Memory B cell (primary cell): ENCODE data around the gene OR5K3.
"Not testable (repeated sequence)": the region's sequence is repeated elsewhere in the genome, so short reads cannot be mapped to it uniquely, and the experiment has no call there.

Experiments used
- ATAC-seq: fragments of 150-1000 bp; cut with Tn5 transposase; 2 replicates; pipeline ENCODE4 v1.10.0; 2021; ENCODE audit warnings: low read depth, mild to moderate bottlenecking, moderate library complexity
- DNase-seq, 2 donors: peaks; one replicate each; pipeline ENCODE4 v3.0.0; 2022; ENCODE audit warnings: low spot score in 2 of 2
- H3K27ac Mint-ChIP-seq: one replicate; pipeline ENCODE4 v1.8.0; 2022; ENCODE audit warnings: mild to moderate bottlenecking, moderate library complexity, mixed read lengths
- H3K27me3 Mint-ChIP-seq: one replicate; pipeline ENCODE4 v1.8.0; 2022; ENCODE audit warnings: mixed read lengths
- H3K36me3 Mint-ChIP-seq: one replicate; pipeline ENCODE4 v1.8.0; 2022; ENCODE audit warnings: mild to moderate bottlenecking, mixed read lengths
- H3K4me1 Mint-ChIP-seq: one replicate; pipeline ENCODE4 v1.8.0; 2022; ENCODE audit warnings: mixed read lengths
- H3K4me3 Mint-ChIP-seq: one replicate; pipeline ENCODE4 v1.8.0; 2022; ENCODE audit warnings: mild to moderate bottlenecking, moderate library complexity, mixed read lengths
- H3K9me3 Mint-ChIP-seq: one replicate; pipeline ENCODE4 v1.8.0; 2022; ENCODE audit warnings: mixed read lengths

The OR5K3 gene

DNA sequence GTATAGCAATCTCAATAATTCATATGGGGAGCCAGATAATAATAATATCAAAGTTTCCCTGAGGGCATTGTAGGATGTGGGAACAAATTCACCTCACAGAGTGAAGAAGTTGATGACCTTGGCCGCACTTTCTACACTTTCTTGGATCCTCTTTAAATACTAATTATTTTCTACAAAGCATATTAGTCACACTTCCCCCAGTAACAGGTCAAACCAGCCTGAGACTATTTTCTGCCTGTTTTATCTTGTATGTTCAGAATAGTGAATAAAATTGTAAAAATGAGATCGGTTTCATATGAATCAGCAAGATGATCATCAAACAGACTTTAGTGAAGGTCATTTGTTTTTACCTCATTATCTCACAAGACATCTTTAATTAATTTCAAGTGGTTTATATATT is 2.3 kb upstream of the OR5K3 start:
- ATAC-seq: no peak

DNA sequence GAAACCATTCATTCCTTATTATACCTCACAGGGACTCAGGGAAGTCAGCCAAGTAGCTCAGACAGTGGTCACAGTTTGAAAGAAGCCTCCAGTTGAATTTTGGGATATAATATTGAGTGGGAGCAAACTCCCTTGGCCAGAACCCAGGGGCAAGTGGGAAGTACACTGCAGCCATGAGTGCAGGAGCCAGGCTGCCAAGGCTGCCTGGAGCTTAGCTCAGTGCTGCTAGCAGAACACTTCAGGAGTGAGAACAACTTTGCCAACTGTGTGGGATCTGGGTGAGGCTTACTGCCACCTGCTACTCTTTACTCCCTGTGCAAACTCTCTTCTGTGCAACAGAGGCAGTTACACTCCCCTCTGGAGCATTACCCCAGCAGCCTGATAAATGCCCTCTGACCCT is 4.6 kb downstream of the OR5K3 start:
- ATAC-seq (no peak), DNase-seq (no peak)
- H3K4me1 Mint-ChIP-seq: no peaks in the 10 kb centered on the region
- H3K4me3 Mint-ChIP-seq: no peak overlapping the region
- H3K27ac Mint-ChIP-seq: no peak overlapping the region
- peaks cover 11% of the 10 kb centered on the region for H3K9me3 Mint-ChIP-seq
- H3K36me3 Mint-ChIP-seq: no peaks in the 10 kb centered on the region
- H3K27me3 Mint-ChIP-seq: peaks cover 8% of the 10 kb centered on the region

More for the DNA sequence above, 2.3 kb upstream of the OR5K3 start:
- no peaks in the 10 kb centered on the region for H3K9me3 Mint-ChIP-seq
- DNase-seq: no peak
- H3K27me3 Mint-ChIP-seq: peaks cover 7% of the 10 kb centered on the region
- no peak overlapping the region for H3K4me3 Mint-ChIP-seq
- no peaks in the 10 kb centered on the region for H3K4me1 Mint-ChIP-seq
- H3K36me3 Mint-ChIP-seq: no peaks in the 10 kb centered on the region
- no peak overlapping the region for H3K27ac Mint-ChIP-seq

DNA sequence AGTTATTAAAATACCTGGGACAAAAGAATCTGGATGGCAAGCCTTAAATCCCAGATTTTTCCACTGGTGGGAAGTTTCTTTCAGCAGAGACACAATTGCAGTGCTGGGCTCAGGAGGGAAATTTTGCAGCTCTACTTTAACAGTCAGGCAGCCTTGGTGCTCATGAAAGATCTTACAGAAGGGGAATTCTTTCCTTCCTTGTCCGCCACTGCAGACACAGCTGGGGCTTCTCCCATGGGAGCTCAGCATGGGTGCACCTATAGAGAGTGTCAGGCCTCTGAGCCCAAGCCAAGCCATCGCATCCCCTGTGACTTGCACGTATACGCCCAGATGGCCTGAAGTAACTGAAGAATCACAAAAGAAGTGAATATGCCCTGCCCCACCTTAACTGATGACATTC is 6.0 kb downstream of the OR5K3 start:
- not testable (repeated sequence) for ATAC-seq, H3K4me1 Mint-ChIP-seq, DNase-seq, H3K36me3 Mint-ChIP-seq, H3K27me3 Mint-ChIP-seq, H3K4me3 Mint-ChIP-seq, H3K27ac Mint-ChIP-seq
- peaks cover 11% of the 10 kb centered on the region for H3K9me3 Mint-ChIP-seq

DNA sequence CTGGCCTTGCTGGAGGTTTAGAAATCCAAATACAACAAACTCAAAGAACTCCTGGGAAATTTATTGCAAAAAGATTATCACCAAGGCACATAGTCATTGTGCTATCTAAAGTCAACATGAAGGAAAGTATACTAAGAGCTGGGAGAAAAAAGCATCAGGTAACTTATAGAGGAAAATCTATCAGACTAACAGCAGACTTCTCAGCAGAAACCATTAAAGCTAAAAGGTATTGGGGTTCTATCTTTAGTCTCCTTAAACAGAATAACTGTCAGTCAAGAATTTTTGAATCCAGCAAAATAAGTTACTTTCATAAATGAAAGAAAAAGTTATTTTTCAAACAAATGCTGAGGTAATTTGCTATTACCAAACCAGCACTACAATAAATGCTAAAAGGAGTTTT is 8.0 kb downstream of the OR5K3 start:
- H3K27ac Mint-ChIP-seq: no peak overlapping the region
- no peak for DNase-seq
- H3K36me3 Mint-ChIP-seq: no peaks in the 10 kb centered on the region
- peaks cover 13% of the 10 kb centered on the region for H3K9me3 Mint-ChIP-seq
- H3K27me3 Mint-ChIP-seq: peaks cover 6% of the 10 kb centered on the region
- no peaks in the 10 kb centered on the region for H3K4me1 Mint-ChIP-seq
- H3K4me3 Mint-ChIP-seq: no peak overlapping the region
- no peak for ATAC-seq

DNA sequence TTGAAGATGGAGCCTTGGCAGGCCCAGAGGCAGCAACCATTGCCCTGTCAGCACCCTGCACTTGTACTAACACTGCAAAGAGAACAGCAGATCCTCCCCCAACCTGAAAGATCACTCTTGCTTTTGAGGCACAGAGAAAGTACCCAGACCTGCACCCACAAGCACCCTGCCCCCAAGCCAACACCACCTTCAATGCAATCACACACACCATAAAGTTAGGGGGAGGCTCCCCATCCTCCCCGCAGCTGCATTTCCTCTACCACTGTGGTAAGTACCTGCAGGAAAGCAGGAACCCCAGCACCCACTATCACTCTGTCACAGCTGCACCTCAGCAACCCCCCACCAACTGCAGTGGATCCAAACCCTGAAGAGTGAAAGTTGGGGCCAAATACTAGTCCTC is 12.0 kb downstream of the OR5K3 start:
- peaks cover 24% of the 10 kb centered on the region for H3K9me3 Mint-ChIP-seq
- H3K4me1 Mint-ChIP-seq: peaks cover 6% of the 10 kb centered on the region
- no peak overlapping the region for H3K4me3 Mint-ChIP-seq
- peaks cover 2% of the 10 kb centered on the region for H3K36me3 Mint-ChIP-seq
- DNase-seq: no peak
- no peak overlapping the region for H3K27ac Mint-ChIP-seq
- no peak for ATAC-seq
- no peaks in the 10 kb centered on the region for H3K27me3 Mint-ChIP-seq

DNA sequence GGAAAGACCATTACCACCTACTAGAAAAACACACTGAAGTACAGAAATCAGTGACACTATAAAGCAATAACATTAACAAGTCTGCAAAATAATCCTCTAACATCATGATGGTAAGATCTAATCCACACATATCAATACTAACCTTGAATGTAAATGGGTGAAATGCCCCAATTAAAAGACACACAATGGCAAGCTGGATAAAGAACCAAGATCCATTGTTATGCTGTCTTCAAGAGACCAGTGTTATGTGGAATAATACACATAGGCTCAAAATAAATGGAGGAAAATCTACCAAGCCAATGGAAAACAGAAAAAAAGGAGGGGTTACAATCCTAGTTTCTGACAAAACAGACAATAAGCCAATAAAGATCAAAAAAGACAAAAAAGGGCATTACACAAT is 13.5 kb downstream of the OR5K3 start:
- no peaks in the 10 kb centered on the region for H3K27me3 Mint-ChIP-seq
- peaks cover 20% of the 10 kb centered on the region for H3K9me3 Mint-ChIP-seq
- H3K27ac Mint-ChIP-seq: no peak overlapping the region
- H3K4me1 Mint-ChIP-seq: peaks cover 6% of the 10 kb centered on the region
- DNase-seq (no peak), ATAC-seq (no peak)
- H3K4me3 Mint-ChIP-seq: no peak overlapping the region
- H3K36me3 Mint-ChIP-seq: peaks cover 3% of the 10 kb centered on the region

DNA sequence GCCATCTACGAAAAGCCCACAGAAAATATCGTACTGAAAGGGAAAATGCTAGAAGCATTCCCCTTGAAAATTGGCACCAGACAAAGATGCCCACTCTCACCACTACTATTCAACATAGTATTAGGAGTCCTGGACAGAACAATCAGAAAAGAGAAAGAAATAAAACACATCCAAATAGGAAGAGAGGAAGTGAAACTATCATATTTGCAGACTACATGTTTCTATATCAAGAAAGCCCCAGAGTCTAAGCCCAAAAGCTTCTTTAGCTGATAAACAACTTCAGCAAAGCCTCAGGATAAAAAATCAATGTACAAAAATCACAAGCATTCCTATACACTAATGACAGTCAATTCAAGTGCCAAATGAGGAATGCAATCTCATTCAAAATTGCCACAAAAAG is 15.6 kb downstream of the OR5K3 start:
- peaks cover 18% of the 10 kb centered on the region for H3K9me3 Mint-ChIP-seq
- H3K27ac Mint-ChIP-seq: no peak overlapping the region
- ATAC-seq: peak; percentile 52
- H3K4me3 Mint-ChIP-seq: no peak overlapping the region
- H3K36me3 Mint-ChIP-seq: peaks cover 3% of the 10 kb centered on the region
- DNase-seq: no peak
- H3K4me1 Mint-ChIP-seq: peaks cover 6% of the 10 kb centered on the region
- no peaks in the 10 kb centered on the region for H3K27me3 Mint-ChIP-seq

DNA sequence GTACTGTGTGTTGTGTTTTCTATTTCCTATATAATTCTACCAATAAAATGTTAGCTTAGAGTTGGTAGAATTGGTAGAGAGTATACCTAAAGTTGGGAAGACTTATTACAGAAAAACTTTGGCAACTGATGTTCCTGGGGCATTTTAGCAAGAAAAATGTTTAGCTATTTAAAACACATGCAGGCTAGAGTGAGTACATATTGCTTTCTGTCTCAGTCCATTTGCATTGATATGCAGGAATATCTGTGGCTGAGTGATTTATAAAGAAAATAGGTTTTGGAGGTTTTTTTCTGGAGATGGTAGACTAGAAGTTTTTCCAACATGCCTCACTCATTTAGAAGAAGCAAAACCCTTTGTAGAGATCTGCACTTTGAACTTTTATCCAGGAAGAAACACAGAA is 42.1 kb downstream of the OR5K3 start:
- peaks cover 7% of the 10 kb centered on the region for H3K36me3 Mint-ChIP-seq
- H3K4me1 Mint-ChIP-seq: no peaks in the 10 kb centered on the region
- DNase-seq: no peak
- ATAC-seq: no peak
- no peak overlapping the region for H3K27ac Mint-ChIP-seq
- H3K9me3 Mint-ChIP-seq: peaks cover 15% of the 10 kb centered on the region
- no peaks in the 10 kb centered on the region for H3K27me3 Mint-ChIP-seq
- H3K4me3 Mint-ChIP-seq: no peak overlapping the region

DNA sequence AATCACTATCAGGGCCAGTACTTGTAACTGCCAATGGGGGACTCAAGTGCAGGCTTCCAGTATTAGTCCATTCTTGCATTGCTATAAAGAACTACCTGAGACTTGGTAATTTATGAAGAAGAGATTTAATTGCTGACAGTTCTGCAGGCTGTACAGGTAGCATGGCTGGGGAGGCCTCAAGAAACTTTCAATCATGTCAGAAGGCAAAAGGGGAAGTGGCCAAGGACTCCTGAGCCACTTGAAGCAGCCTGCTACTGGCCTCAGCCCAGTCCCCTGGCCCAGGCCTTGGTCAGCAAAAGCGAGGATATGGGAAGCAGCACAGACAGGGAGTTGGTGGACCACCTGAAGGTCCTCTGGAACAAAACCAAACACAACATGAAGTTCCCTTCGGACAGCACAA is 43.3 kb downstream of the OR5K3 start:
- Mint-ChIP-seq H3K4me3 (no peak overlapping the region), H3K9me3 (peaks cover 13% of the 10 kb centered on the region), H3K27ac (no peak overlapping the region), H3K36me3 (peaks cover 7% of the 10 kb centered on the region), H3K27me3 (no peaks in the 10 kb centered on the region), H3K4me1 (no peaks in the 10 kb centered on the region)
- ATAC-seq: no peak
- no peak for DNase-seq

DNA sequence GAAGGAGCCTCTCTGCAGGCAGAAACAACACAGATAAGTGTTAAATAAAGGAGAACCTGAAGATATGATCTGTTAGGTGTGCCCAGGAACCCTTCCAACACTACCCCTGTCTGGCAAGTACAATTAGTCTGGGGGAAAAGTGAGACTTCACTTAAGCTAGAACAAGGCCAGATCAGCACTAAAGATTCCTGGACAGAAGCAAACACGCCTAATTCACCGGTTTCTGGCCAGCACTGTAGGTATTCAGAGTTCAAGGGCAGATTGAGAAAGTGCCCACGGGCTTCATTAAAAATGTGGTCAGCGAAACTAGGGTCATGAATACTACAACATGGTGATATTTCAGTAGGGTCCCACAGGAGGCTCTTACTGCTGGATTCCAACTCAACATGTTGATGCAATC is 43.9 kb downstream of the OR5K3 start:
- ATAC-seq (no peak), DNase-seq (no peak)
- Mint-ChIP-seq H3K27me3 (no peaks in the 10 kb centered on the region), H3K4me1 (no peaks in the 10 kb centered on the region), H3K4me3 (no peak overlapping the region), H3K9me3 (peaks cover 7% of the 10 kb centered on the region), H3K36me3 (peaks cover 2% of the 10 kb centered on the region), H3K27ac (no peak overlapping the region)

DNA sequence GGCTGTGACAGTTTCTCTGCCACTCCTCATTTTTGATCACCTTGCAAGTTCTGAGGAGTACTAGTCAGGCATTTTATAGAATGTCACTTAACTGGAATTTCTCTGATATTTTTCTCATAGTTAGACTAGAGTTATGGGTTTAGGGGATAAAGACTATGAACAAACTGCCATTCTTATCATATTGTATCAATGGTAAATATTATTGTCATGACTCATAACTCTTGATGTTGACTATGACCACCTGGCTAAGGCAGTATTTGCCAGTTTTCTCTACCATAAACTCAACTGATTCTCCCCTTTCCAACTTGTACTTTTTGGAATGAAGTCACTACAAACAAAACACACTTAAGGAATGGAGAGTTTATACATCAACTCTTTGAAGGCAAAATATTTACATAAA is 49.8 kb downstream of the OR5K3 start:
- no peak overlapping the region for H3K27ac Mint-ChIP-seq
- no peaks in the 10 kb centered on the region for H3K4me1 Mint-ChIP-seq
- ATAC-seq (no peak), DNase-seq (no peak)
- H3K9me3 Mint-ChIP-seq: no peaks in the 10 kb centered on the region
- H3K36me3 Mint-ChIP-seq: no peaks in the 10 kb centered on the region
- no peaks in the 10 kb centered on the region for H3K27me3 Mint-ChIP-seq
- no peak overlapping the region for H3K4me3 Mint-ChIP-seq
